GM18907 (cell line): ENCODE data around the gene BEAN1.

Experiments used
- ATAC-seq: cut with Tn5 transposase; IDR thresholded peaks from one replicate; pipeline ENCODE4 v1.9.1; 2021; ENCODE audit warnings: mild to moderate bottlenecking, moderate library complexity; ENCODE audit not compliant: unreplicated experiment

The BEAN1 gene

GRCh38 chr16:66416939-66417700 lies 10.0 kb upstream of the BEAN1 start:
- no peak for ATAC-seq

- no peak for ATAC-seq
Measured at GRCh38 chr16:66418165-66418962, 8.7 kb upstream of the BEAN1 start.

GRCh38 chr16:66419527-66419926 lies 7.6 kb upstream of the BEAN1 start:
- ATAC-seq, result no peak

- ATAC-seq, result no peak
Measured at GRCh38 chr16:66420396-66420795, 6.7 kb upstream of the BEAN1 start.

- no peak for ATAC-seq
Measured at GRCh38 chr16:66421891-66422290, 5.2 kb upstream of the BEAN1 start.

- no peak for ATAC-seq
Measured at GRCh38 chr16:66422366-66422765, 4.7 kb upstream of the BEAN1 start.

GRCh38 chr16:66423177-66423576 lies 3.9 kb upstream of the BEAN1 start:
- no peak for ATAC-seq

GRCh38 chr16:66425651-66426050 lies 1.4 kb upstream of the BEAN1 start:
- no peak for ATAC-seq

GRCh38 chr16:66426112-66427035 lies 721 bp upstream of the BEAN1 start:
- ATAC-seq, result no peak

GRCh38 chr16:66427871-66428681 lies 981 bp downstream of the BEAN1 start:
- no peak for ATAC-seq

- ATAC-seq, result no peak
Measured at GRCh38 chr16:66428682-66429251, 1.7 kb downstream of the BEAN1 start.

- ATAC-seq, result no peak
Measured at GRCh38 chr16:66429290-66429962, 2.3 kb downstream of the BEAN1 start.

- no peak for ATAC-seq
Measured at GRCh38 chr16:66430214-66430613, 3.1 kb downstream of the BEAN1 start.

GRCh38 chr16:66431760-66432159 lies 4.7 kb downstream of the BEAN1 start:
- no peak for ATAC-seq

- no peak for ATAC-seq
Measured at GRCh38 chr16:66432429-66432828, 5.3 kb downstream of the BEAN1 start.

GRCh38 chr16:66434619-66435430 lies 7.7 kb downstream of the BEAN1 start:
- no peak for ATAC-seq

- ATAC-seq, result no peak
Measured at GRCh38 chr16:66435896-66436295, 8.8 kb downstream of the BEAN1 start.

- no peak for ATAC-seq
Measured at GRCh38 chr16:66437391-66437945, 10.4 kb downstream of the BEAN1 start.
